Activated CD8-positive, alpha-beta memory T cell treated with anti-CD3 and anti-CD28 coated beads, Interleukin-2, amount 50 U/mL, for 24 hours (primary cell): ENCODE data around the gene NRCAM.

Source experiments
- DNase-seq: peaks from one replicate; pipeline ENCODE4 v3.0.0-alpha.2; 2020; ENCODE audit errors: extremely low read depth

The NRCAM gene

DNA sequence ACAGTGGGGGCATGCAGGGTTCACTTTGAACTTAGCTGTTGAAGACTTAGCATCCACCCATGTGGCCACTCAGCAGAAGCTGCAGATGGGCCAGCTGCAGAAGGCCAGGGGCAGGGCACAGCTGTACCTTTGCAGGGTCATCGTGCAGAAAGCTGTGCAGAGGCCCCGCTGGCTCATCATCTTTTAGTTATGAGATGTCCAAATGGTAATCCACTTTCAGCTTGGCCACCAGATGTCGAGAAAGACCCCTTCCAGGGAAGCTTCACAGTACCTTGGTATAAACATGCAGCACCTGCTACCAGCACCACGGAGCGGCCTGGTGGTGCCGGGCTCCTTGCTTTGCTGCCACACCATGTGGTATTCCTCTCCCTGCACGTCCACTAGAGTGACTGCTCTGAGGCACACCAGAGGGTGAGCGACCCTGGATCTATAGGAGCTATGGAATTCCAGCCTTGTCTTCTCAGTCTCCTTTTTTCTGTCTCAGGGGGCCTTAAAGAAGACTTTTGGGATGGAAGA is 251.9 kb downstream of the NRCAM start:
- DNase-seq = no peak

DNA sequence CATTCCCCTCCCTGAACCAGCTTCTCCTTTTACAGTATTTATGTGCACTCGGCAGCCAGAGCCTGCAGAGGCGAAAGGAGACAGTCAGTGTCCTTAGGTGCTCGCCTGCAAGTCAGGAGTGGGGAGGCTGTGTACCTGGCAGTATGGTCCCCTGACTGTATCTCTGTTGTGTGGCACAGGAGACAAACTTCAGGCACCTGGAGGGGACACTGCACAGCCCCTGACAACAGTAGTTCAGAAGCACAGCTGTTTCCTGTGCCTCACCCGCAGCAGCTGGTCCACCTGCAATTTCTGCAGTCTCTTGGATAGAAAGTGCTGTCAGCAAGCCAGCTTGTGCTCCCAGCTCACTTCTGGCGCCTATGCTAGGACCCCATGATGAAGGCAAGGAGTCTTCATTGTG is 252.7 kb downstream of the NRCAM start:
- DNase-seq = no peak

DNA sequence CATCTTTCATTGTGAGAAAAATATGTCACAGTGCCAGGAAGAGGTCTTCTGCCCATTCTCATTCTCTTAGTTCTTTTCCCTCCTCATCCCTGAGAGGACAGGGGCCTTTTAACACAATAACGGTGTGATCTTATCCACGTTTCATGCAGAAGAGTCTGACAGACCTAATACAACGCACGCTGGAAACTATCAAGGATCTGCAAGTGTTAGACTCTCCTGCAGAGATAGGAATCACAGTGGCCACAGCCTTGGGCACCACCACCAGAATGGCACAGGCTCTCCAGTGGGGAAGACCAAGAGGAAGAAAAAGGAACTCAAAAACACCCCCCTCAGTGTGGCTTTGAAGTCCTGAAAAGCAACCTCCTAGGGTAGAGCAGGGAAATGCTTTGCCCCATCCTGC is 253.5 kb downstream of the NRCAM start:
- no peak for DNase-seq

DNA sequence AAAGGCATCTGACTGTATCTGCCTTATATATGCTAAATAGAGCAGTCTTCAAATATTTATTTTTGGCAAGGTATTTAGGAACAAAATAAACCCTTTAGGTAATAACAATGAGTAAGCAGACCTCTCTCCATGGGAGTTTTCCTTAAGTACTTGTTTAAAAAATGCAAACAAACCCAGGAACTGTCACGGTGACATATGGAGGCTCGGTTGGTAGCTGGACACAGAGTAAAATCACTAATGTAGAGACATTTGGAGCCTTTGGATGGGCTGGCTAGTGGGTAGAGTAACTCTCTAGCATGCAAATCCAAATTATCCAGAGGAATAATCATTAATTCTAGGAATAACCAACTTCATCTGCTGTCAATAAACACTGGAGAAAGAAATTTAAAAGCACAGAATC is 254.5 kb downstream of the NRCAM start:
- DNase-seq = no peak

DNA sequence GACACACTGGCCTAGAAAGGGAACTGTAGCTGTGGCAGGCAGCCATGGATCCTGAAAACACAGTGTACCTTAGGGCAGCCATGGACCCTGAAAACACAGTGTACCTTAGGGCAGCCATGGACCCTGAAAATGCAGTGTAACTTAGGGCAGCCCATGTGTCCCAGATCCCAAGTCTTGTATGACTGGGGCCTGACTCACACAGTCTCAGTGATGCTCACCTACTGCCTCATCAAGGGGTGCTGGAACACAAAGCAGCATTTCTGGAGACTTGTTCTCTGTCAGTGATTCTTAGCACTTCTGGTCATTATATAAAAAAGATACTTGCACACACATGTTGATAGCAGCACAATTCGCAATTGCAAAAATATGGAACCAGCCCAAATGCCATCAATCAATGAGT is 255.9 kb downstream of the NRCAM start:
- DNase-seq = no peak

DNA sequence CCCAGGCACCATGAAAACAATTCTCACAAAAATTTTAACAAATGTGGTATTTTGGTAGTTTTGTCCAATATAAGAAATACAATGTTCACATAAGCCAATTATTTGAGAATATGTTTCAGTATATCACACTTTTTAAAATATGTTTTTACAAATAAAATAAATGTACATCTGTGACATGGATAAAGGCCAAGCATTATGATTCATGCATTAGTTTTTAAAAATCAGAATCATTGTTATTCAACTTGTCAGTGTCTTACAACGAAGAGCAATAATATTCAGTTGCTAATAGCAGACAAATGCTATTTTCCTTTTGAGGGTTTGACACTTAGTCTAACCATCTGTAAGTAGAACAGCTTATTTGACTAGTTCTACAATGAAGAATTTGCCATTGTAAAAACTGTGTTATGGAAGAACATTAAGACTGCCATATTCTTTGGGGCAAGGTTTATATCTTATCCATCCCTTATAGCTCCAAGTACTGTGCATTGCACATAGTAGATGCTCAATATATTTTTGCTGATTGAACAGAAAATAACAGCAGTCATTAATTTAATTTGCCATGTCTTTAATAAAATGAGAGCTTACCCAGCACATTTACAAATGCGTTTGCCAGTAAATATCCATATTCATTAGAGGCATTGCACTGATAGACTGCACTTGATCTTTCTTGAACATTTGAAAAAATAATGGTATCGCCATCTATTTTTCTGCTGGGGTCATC is 258.7 kb downstream of the NRCAM start:
- no peak for DNase-seq

DNA sequence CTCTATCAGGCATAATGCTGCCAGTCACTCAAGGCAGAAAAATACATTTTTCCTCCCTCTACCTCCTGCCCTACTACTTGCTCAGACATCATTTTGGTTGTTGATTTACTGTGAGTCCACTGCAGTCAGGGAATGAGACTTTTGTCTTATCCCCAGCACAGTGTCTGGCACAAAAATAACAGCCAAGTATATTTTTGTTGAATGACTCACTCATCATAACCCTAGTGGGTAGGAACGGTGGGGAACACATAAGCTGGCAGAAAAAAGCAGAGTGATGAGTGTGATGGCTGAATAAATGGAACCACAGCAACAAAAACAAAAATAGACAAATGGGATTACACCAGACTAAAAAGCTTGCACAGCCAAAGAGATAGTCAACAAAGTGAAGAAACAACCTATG is 260.2 kb downstream of the NRCAM start:
- no peak for DNase-seq

DNA sequence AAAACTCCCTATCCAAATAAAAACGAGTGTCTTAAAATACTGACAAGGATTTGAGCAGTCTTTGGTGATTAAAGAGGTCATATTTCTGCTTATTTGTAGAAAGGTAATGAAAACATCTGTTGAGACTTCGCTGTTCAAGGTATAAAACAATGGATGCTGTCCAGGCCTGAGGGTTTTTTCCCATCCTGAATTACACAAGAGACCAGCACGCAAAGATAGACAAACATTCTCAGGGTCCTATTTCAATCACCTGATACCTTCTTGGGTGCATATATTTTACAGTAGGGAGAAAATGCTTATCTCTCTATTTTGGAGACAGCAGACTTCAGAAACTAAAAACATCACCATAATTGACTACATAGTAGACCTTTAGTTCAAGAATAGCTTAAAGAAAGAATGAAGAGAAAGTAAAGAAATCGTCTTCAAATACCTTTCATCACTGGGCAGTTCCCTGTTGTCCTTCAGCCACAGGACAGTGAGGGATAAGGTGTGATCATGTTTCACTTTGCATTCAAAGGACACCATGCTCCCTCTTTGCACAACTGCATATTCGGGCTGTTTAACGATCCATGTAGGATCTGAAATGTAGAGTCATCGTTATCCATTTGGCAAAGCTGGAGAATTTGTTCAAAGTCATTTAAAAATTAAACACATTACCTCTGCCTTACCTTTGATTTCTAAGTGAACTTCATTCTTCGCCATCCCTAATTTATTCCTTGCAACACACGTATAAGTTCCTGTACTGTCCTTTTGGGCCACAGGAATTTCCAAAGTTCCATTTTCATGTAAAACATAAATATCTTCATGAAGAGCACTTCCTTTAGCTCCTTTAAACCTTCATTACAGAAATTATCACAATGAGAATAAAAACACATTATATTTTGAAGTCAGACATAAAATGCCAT is 262.4 kb downstream of the NRCAM start:
- DNase-seq = no peak

DNA sequence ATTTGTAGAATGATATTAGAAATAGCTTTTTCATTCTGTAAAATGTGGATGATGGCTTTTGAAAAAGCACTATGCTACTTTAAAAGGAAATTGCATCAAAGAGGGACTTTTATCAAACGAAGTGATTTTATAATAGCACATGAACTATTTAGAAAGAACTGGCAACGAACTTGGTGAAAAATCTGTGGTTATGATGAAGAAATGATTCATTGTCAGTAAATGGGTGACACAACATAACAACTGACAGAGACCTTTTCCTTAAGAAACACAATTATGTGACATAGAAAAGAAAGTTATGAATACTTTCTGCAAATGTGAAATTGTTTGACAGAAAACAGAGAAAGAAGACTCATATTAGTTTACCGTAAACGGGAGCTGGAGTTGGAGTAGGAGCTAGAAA is 265.3 kb downstream of the NRCAM start:
- DNase-seq = no peak

DNA sequence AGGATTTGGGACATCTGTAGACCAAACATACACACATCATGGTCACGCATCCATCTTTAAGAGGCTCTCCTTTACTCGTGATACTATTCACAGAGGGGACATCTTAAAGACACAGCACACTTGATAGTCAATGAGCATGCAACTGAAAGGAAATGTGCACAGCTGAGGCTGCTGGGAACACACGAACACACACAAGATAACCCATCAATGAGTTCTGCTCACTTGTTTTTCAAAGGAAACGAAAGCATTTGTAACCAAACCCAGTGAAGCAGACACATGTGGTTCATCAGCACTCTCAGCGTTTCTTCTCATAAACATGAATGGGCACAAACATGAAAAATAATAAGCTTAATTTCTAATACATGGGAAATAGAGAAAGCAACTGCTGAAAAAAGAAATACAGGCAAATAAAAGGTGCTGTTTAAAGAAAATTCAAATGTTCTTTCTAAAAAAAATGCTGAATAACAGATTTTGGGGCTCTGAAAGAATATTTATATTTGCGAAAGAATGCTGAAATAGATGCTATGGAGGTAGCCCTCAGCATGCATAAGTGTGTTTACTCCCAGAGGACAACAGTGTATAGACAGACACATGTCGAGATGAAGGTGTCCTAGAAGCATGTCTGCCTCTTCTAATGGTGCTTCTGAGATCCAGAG is 266.4 kb downstream of the NRCAM start:
- no peak for DNase-seq

DNA sequence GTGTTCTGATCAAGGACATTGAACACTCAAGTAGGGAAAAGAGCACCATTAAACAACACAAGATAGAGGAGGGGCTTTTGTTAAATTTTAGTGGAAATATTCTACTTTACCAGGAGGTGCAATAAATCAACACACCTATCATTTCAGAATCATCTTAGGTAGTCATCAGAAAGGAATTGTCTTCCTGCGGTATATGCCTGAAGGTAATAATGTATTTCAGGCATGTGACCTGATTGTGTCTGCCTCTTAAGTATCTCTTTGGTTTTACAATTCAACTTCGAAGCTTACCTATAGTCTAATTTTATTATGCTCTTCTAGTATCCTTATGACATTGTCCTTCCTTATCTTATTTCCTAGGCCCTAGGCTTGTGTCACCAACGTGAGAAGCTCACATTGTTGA is 267.5 kb downstream of the NRCAM start:
- no peak for DNase-seq

DNA sequence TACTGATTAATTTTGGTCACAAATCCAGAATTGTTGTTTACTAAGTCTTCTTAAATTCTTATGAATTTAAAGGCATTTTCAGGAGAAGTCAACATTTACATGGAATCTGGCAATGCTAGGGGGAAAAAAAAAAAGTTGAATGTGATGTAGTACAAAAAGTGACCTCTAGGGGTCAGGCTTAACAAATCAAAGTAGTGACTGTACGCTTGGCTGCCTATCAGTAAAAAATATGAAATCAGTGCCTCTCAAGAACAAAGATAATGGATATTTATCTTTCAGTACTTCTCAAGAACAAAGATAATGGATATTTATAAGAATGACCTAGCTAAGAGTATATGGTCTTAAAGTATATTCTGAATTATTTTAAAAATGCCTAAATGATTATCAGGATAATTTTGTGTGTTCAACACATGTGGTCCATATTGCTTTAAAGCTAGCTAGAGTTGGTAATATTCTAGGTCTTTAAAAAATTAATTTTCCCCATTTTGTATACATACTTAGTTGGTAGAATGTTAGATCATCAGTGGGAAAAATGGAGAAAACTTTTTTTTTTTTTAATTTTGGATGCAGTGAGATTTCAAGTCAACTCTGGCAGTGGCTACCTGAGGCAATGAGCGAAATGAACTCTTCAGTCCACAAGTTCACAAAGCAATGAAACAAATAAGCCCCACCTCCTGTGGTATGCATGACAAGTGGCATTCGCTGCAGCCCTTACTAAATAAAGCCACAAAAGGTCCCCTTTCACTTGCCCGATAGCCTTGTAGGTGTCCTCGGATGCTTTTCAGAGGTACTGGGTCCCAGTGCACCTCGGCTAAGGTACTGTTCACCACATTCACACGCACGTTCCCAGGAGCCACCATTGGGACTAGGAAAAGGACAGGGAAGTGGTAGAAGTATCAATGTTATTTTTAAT is 274.9 kb downstream of the NRCAM start:
- no peak for DNase-seq

DNA sequence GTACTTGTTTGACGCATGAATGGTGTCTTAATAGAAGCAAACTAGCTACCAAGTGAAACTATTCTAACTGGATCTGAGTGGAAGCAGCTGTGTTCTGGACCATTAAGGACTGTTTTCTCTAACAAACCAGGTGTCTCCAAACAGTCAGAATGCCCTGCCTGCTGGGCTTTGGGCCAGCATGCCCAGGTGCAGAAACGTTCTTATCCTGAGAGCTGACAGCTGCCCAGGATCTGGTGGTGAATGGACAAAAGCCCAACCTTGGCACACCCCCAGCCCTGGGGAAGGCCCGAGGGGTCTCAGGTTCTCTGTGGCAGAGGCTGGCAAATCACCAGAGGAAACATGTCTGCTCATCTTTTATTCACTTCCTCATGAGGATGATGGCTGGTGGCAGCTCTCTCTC is 277.8 kb downstream of the NRCAM start:
- DNase-seq = no peak

DNA sequence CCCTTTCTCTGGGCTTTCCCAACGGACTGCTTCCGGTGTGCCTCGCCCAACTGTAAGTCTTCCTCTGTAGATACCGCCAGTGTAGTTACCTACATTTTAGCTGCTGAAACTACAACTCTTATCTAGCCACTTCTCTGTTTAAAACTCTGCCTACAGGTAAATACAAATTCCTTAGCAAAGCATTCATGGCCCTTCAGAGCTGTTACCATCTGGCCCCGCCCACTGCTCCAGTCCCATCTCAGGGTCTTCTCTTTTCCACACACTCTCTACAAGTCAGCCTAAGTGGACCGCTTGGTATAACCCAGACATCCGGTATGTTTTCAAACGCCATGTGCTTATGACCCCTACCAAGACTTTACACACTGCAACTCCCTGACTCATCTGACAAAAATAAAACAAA is 285.1 kb downstream of the NRCAM start:
- no peak for DNase-seq

DNA sequence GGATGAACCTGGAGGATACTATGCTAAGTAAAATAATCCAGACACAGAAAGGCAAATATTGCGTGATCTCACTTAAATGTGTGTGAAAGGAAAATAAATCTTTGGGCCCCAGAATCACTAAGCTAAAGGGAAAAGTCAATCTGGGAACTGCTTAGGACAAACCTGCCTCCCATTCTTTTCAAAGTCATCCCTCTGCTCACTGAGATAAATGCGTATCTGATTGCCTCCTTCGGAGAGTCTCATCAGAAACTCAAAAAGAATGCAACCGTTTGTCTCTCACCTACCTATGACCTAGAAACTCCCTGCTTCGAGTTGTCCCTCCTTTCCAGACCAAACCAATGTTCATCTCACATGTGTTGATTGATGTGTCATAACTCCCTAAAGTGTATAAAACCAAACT is 286.0 kb downstream of the NRCAM start:
- DNase-seq = no peak

DNA sequence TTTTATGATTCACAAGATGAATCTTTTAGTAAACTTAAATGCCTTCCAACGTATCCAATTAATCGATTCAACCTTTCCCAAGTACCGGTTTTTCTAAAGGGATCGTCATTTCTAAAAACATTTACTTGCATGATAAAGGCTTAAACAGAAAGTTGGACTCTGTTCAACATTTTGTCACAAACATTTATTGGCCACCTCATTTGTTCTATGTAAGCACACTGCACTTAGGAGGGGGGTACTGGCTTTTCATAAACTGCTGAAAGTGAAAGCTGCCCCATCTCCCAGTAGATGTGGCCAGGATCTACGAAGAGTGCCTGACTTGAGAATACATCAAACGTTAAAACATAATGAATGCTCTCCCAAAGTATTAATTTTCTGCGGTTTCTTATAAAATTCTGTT is 288.8 kb downstream of the NRCAM start:
- DNase-seq = no peak

DNA sequence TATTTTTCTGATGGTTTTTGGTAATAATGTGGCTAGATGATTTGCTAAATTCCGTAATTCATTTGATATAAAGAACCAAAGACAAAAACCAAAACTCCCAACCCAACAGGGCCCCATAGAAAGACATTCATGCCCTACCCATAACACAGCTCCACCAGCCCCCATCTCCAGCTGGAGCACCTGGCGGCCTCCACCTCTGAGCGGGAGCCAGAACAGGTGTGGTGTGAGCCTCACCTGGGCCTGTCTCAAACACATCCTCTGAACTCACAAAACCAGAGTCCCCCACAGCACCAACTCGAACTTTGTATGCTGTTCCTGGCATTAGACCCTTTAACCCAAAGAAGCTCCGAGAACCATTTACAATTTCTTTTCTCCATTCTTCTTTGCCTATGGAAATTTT is 289.5 kb downstream of the NRCAM start:
- no peak for DNase-seq

DNA sequence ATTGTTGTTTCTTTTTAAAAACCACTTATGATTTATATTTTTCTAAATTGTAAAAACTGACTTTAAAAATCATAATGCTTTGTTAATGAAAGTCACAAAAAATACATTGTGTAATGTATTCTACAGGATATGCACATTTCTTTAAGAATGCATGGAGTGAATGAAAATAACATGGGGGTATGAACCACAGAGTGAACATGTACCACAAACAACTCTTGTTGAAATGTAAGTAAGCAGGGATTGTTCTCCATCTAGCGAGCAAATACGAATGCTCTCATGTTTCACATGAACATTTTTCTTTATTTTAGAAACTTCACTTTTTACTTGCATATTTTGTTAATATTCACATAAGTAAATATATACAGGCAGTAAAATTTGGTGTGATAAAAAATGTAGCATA is 290.5 kb downstream of the NRCAM start:
- DNase-seq = no peak

DNA sequence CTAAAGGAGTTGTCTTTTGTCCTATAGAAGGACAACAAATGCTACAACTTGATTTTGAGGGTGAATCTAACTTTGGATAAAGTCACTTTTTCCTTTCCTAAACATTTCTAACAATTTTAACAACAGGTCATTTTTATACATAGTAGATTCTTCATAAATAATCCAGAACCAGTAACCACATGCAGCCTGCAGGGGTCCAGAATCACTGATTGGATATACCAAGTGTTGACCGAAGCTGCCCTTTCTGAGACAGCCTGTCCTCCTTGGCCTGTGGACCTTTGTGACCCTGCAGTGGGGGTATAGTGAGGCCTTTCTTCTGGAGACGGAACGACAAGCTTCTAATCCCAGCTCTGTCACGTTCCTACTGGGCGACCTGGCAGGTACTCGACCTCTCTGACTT is 291.3 kb downstream of the NRCAM start:
- DNase-seq = no peak

DNA sequence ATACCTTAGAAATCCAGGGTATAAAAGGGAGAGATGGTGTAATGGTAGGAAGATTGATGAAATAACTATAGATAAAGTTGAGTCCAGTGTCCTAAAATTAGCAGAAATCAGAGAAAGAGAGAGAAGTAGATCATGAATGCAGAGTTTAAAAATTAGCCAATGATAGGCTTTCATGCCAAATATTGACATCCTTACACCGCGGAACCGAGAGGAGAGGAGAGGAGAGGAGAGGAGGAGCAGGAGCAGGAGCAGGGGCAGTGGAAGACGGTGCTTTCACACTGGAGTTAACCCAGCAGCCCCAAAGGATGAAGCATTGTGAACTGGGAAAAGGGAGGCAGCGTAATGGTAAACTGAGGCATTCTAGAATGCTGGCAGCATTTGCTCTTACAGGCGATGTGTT is 291.9 kb downstream of the NRCAM start:
- DNase-seq = no peak

DNA sequence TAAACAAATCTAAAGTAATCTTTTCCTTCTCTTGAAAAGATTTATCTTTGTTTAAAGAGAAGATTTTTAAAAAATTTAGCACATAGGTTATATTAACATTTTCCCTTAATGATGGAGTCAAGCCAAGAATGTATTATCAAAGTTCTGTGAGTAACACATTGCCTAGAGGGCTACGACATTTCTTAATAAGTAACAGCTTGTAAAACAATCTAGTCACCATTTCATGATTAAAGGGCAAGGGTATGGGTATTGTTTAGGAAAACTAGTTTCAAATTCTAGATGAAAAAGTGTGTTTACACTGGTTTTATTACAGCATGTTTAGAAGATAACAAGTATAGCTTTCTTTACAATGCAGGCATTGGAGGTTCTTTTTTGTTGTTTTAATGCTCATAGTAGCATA is 297.5 kb downstream of the NRCAM start:
- DNase-seq = no peak
